HS-5 (cell line): ENCODE data around the gene MYBPHL.

ENCODE experiments used
- DNase-seq: peaks from one replicate; pipeline ENCODE4 v3.0.0-alpha.2; 2012; ENCODE audit warnings: low read depth

MYBPHL gene

DNA sequence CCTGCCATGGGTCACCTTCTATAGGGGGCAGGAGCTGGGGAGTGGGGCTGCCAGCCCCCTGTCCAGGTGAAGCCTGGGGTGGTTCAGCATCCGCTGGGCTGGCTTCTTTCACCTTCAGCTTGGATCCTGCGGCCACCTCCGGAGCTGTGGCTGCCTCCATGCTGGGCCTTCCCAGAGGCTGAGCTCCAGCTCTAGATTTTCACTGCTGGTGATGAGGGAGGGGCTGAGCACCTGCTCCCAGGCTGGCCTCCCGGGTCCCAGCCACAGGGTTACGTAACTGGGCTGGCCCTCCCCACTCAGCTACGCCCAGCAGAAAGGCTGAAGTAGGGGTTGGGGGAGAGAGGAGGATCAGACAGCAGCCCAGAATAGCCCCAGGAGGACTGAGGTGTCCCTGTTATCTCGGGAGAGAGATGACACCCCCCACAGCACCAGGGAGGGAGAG is at the start of gene MYBPHL:
TSS of gene MYBPHL (minus strand) at position 180 of the 442 bp plus-strand sequence. CDS start at position 160, 20 bp downstream.
- DNase-seq = no peak

GRCh38 chr1:109356505-109356904 is 49.7 kb upstream of the MYBPHL start:
- no peak for DNase-seq

DNA sequence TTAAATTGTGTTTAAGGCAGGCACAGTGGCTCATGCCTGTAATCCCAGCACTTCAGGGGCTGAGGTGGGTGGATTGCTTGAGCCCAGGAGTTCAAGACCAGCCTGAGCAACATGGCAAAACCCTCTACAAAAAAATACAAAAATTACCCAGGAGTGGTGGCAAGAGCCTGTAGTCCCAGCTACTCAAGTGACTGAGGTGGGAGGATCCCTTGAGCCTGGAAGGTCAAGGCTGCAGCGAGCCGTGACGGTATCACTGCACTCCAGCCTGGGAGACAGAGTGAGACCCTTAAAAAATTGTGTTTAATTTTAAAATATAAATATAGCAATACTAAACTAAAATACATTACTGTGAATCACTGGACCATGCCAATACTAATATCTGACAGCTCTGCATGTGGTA is 48.1 kb upstream of the MYBPHL start:
- DNase-seq = no peak

DNA sequence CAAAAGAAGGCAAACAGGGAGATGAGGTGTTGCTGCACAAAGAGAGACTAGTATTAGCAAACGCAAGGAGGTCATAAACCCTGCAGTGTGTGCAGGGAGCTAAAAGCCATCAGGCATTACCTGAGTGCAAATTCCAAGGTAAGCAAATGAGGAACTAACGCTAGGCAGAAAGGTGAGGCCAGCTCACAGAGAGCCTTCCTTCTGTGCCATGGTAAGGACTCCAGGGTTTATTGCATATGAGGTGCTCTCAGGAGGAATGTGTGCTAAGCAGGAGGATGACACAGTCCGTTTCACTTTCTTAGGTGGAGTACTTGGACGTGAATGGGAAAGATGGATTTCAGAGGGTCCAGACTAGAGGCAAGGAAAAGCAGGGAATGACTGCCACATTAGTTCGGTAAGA is 44.6 kb upstream of the MYBPHL start:
- DNase-seq = no peak

GRCh38 chr1:109350655-109351054 is 43.8 kb upstream of the MYBPHL start:
- no peak for DNase-seq

- DNase-seq = no peak
These were observed 43.4 kb upstream of the MYBPHL start for GRCh38 chr1:109350182-109350581.

DNA sequence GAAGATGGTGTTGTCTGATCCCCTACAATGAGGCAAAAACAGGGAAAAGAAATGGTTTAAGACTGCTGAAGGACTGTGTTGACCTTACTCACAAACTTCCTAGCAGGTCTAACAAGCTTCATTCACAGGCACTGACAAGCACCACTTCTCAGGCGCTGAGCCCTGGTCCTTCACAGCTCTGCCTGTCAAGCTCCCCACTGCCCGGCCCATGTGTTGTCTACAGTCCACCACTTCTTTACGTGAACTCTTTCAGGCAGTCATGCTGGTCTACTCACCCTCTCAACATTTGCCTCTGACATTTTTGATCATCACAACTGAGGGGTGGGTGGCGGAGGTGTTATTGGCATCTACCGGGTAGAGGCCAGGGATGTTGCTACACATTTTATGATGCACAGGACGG is 40.7 kb upstream of the MYBPHL start:
- no peak for DNase-seq

- DNase-seq = no peak
These were observed 35.4 kb upstream of the MYBPHL start for GRCh38 chr1:109341944-109342930.

DNA sequence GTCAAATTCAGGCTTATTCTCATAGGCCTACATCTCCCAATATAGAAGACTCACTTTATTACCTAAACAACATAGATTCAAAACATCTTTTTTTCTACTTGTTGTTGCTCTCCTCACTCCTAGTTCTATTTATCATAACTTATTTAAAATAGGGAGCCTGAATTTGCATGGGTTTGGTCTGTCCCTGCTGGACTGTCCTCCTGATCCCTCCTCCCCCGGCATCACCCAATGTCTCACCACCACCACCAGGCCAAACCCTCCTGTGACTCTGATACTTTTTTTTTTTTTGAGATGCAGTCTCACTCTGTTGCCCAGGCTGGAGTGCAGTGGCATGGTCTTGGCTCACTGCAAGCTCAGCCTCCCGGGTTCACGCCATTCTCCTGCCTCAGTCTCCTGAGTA is 31.8 kb upstream of the MYBPHL start:
- DNase-seq = no peak

DNA sequence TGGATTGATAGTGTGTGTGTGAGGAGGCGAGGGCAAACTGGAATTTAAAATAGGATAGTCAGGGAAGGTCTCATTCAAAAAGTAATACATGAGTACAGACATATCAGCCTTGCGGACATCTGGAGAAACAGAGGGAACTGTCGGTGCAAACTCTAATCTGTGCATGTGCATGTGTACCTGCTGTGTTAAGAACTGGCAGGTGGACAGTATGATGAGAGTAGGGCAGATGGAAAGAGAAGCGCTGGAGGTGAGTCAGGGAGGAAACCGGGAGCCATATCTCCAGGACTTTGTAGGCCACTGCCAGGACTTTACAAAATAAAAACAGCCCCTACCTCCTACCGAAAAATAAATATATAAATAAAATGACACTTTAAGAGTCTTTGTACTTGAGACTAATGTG is 31.3 kb upstream of the MYBPHL start:
- DNase-seq = no peak

DNA sequence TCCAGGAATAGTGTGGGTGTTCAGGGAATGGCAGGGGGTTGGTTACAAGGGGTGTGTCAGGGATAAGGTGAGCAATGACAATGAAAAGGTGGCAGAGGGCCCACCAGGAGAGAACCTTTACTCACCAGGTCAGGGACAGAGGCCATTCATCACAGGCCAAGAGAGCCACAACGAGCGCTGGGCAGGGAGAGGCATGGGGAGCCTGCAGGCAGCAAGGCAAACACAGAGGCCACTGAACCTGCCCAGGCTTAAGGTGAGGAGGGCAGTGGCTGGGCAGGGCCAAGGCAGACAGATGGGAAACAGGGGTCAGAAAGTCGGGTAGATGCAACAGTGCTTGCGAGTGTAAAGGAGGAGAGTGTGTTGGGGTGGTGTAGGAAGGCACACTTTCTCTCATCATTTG is 28.3 kb upstream of the MYBPHL start:
- no peak for DNase-seq

DNA sequence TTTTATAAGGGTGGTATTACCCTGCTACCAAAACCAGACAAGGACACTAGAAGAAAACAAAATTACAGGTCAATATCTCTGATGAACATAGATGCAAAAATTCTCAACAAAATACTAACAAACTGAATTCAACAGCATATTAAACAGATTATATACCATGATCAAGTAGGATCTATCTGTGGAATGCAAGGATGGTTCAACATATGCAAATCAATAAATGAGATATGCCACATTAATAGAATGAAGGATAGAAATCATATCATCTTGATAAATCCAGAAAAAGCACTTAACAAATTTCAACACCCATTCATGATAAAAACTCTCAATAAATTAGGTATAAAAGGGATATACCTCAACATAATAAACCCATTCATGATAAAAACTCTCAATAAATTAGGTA is 24.3 kb upstream of the MYBPHL start:
- no peak for DNase-seq

GRCh38 chr1:109327285-109327684 is 20.5 kb upstream of the MYBPHL start:
- DNase-seq = no peak

GRCh38 chr1:109322974-109323373 is 16.2 kb upstream of the MYBPHL start:
- DNase-seq = no peak

GRCh38 chr1:109319114-109319513 is 12.3 kb upstream of the MYBPHL start:
- DNase-seq = no peak

- DNase-seq = no peak
These were observed 9.7 kb upstream of the MYBPHL start for GRCh38 chr1:109316506-109316905.

- DNase-seq = no peak
These were observed 8.5 kb upstream of the MYBPHL start for GRCh38 chr1:109315288-109315687.

- DNase-seq = no peak
These were observed 8.0 kb upstream of the MYBPHL start for GRCh38 chr1:109314795-109315194.

- no peak for DNase-seq
These were observed 6.4 kb upstream of the MYBPHL start for GRCh38 chr1:109312978-109313775.

GRCh38 chr1:109312246-109312645 is 5.4 kb upstream of the MYBPHL start:
- no peak for DNase-seq

GRCh38 chr1:109309347-109309746 is 2.5 kb upstream of the MYBPHL start:
- DNase-seq = no peak

GRCh38 chr1:109307274-109308021 is 637 bp upstream of the MYBPHL start:
- no peak for DNase-seq
